Right lobe of liver (tissue), 6 donors: Measurements from ENCODE around the gene PRR36. TPM values are rescaled to one million over a fixed set of nuclear protein-coding genes. Genes with fewer than 3 reads are reported as not detected.

Source experiments
- ATAC-seq, 4 donors: fragments of 200-7000 bp; cut with Tn5 transposase; one replicate each; pipeline ENCODE4 v1.9.1; 2020; ENCODE audit warnings: mild to moderate bottlenecking in 4 of 4, moderate library complexity in 4 of 4
- DNase-seq, 3 donors: peaks; one replicate each; pipeline ENCODE4 v3.0.0-alpha.2; 2020
- H3K27ac ChIP-seq, 3 donors: fragments of 200-600 bp; one replicate each; pipeline ENCODE4 v1.8.0; 2022
- H3K27me3 ChIP-seq, 2 donors: fragments of 200-600 bp; one replicate each; pipeline ENCODE4 v1.8.0; 2022
- H3K36me3 ChIP-seq, 4 donors: fragments of 200-600 bp; sonication (generic) in 1 of 4; one replicate each; pipeline versions ENCODE4 v1.5.1 to v1.8.0; 2017 to 2022; ENCODE audit warnings: control low read depth in 1 of 4
- H3K4me1 ChIP-seq, 4 donors: fragments of 200-600 bp; sonication (generic) in 1 of 4; one replicate each; pipeline versions ENCODE4 v1.5.1 to v1.8.0; 2017 to 2022; ENCODE audit warnings: control low read depth in 1 of 4
- H3K4me3 ChIP-seq, 3 donors: fragments of 200-600 bp; one replicate each; pipeline ENCODE4 v1.8.0; 2022
- H3K9me3 ChIP-seq, 4 donors: fragments of 200-600 bp; sonication (generic) in 1 of 4; one replicate each; pipeline versions ENCODE4 v1.5.1 to v1.8.0; 2017 to 2022; ENCODE audit warnings: control low read depth in 1 of 4
- CTCF ChIP-seq, 4 donors: fragments of 200-600 bp in 3 of 4; fragments of 450-650 bp in 1 of 4; IDR thresholded peaks; one replicate each; pipeline versions ENCODE4 v1.5.1 to v1.8.0; 2016 to 2022; ENCODE audit warnings: antibody characterized with exemption in 4 of 4, mild to moderate bottlenecking in 2 of 4
- POLR2A ChIP-seq: fragments of 450-650 bp; IDR thresholded peaks from one replicate; pipeline ENCODE4 v1.6.1; 2017; ENCODE audit warnings: antibody characterized with exemption, mild to moderate bottlenecking
- WGBS: methylation state at CpG from one replicate; pipeline ENCODE4 v1.1.6; 2018; ENCODE audit warnings: low coverage, low lambda C conversion rate; ENCODE audit not compliant: insufficient coverage; ENCODE audit errors: missing lambda C conversion rate; 5-methylcytosine and 5-hydroxymethylcytosine counted together
- intact Hi-C, 2 donors: fragments of 100-400 bp; cut with DNase I; formaldehyde crosslinking; loops; one replicate each; pipeline versions ENCODE4 v1.11.2 to v1.14.1; 2022
- total RNA-seq, 6 experiments: library from RNA; depleted of rRNA in 2 of 6; stranded (reverse); fragments of >200 nt in 2 of 6; fragmentation: NEBNext Ultra II Directional in 3 of 6; extraction: Animal tissue kit (Norgen Biotek cat#: 25700) in 3 of 6; gene quantifications; one replicate each; pipeline versions ENCODE4 v1.1.0 to v1.2.4, GENCODE V29; 2016 to 2023
- donor health status: DM: no; HTN: yes; CAD: no.
- donor health status: DM: no; HTN: no; CAD: no.
- donor health status: DM: no; HTN: no; CAD: no.
- donor health status: DM: no; HTN: yes; CAD: no.
- donor health status: DM: no; HTN: yes; CAD: no.

PRR36 gene
- total RNA-seq, 6 experiments from 2014 or later = 0.07 to 0.37 (median 0.12) TPM; not detected in 2

DNA sequence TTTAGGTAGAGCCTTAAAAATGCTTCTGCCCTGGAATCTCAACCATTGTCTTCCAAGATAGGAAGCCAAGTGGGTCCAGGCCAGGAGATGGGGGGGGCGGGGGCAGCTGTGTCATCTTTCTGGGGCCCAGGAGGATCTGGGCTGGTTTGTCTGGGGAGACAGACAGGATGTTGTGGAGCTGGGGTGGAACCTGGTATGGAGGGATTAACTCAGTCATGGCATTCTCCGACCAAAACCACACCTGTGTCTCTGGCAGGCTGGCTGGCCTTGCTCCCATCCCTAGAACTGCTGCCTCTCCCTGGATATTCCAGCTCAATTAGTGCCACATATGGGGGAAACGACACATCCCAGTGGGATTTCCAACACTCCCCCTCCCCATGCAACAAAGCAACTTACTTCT lies 26.7 kb upstream of the PRR36 start:
- peaks cover 0 to 31% (median 11%) of the 10 kb centered on the region in 4 donors for H3K4me1 ChIP-seq
- intact Hi-C loops = loop anchor here in 1 of 2 donors (10.0 kb wide), 1 partner anchor 46 kb away; no protein-coding TSS in a partner anchor
- H3K27ac ChIP-seq = no peak overlapping the region
- H3K4me3 ChIP-seq = no peak overlapping the region
- H3K36me3 ChIP-seq = no peaks in the 10 kb centered on the region
- ATAC-seq (no peak), DNase-seq (no peak)
- WGBS = 92% methylated on average over 2 of the region's 3 CpGs
- no peaks in the 10 kb centered on the region for H3K9me3 ChIP-seq
- no peaks in the 10 kb centered on the region for H3K27me3 ChIP-seq
- TF ChIP-seq CTCF (IDR thresholded peaks at IDR 0.05) = no peak
- no peak for TF ChIP-seq POLR2A

DNA sequence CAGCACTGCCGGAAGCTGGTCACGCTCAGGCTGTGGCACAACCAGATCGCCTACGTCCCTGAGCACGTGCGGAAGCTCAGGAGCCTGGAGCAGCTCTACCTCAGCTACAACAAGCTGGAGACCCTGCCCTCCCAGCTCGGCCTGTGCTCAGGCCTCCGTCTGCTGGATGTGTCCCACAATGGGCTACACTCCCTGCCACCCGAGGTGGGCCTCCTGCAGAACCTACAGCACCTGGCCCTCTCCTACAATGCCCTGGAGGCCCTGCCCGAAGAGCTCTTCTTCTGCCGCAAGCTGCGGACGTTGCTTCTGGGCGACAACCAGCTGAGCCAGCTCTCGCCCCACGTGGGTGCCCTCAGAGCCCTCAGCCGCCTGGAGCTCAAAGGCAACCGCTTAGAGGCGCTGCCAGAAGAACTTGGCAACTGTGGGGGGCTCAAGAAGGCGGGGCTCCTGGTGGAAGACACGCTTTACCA lies 26.2 kb upstream of the PRR36 start:
- H3K9me3 ChIP-seq = no peaks in the 10 kb centered on the region
- no peaks in the 10 kb centered on the region for H3K27me3 ChIP-seq
- TF ChIP-seq CTCF (IDR thresholded peaks at IDR 0.05) (no peak), POLR2A (no peak)
- H3K4me3 ChIP-seq = no peak overlapping the region
- ATAC-seq (no peak), DNase-seq (no peak)
- intact Hi-C loops = loop anchor here in 1 of 2 donors (10.0 kb wide), 1 partner anchor 46 kb away; no protein-coding TSS in a partner anchor
- H3K4me1 ChIP-seq = peaks cover 0 to 31% (median 11%) of the 10 kb centered on the region in 4 donors
- no peaks in the 10 kb centered on the region for H3K36me3 ChIP-seq
- WGBS = 100% methylated on average over 2 of the region's 21 CpGs
- H3K27ac ChIP-seq = no peak overlapping the region

DNA sequence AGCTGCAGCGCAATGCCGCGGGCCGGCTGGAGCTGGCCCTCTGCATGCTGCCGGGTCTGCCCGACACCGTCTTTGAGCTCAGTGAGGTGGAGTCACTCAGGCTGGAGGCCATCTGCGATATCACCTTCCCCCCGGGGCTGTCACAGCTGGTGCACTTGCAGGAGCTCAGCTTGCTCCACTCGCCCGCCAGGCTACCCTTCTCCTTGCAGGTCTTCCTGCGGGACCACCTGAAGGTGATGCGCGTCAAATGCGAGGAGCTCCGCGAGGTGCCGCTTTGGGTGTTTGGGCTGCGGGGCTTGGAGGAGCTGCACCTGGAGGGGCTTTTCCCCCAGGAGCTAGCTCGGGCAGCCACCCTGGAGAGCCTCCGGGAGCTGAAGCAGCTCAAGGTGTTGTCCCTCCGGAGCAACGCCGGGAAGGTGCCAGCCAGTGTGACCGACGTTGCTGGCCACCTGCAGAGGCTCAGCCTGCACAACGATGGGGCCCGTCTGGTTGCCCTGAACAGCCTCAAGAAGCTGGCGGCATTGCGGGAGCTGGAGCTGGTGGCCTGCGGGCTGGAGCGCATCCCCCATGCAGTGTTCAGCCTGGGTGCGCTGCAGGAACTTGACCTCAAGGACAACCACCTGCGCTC lies 25.7 kb upstream of the PRR36 start:
- Histone ChIP-seq H3K27me3 (no peaks in the 10 kb centered on the region), H3K36me3 (no peaks in the 10 kb centered on the region), H3K4me1 (peaks cover 0 to 26% (median 11%) of the 10 kb centered on the region in 4 donors), H3K27ac (no peak overlapping the region), H3K9me3 (no peaks in the 10 kb centered on the region), H3K4me3 (no peak overlapping the region)
- TF ChIP-seq POLR2A (no peak), CTCF (IDR thresholded peaks at IDR 0.05) (no peak)
- WGBS = 100% methylated on average over 6 of the region's 34 CpGs
- intact Hi-C loops = loop anchor here in 1 of 2 donors (10.0 kb wide), 1 partner anchor 45 kb away; no protein-coding TSS in a partner anchor
- ATAC-seq = no peak
- no peak for DNase-seq

DNA sequence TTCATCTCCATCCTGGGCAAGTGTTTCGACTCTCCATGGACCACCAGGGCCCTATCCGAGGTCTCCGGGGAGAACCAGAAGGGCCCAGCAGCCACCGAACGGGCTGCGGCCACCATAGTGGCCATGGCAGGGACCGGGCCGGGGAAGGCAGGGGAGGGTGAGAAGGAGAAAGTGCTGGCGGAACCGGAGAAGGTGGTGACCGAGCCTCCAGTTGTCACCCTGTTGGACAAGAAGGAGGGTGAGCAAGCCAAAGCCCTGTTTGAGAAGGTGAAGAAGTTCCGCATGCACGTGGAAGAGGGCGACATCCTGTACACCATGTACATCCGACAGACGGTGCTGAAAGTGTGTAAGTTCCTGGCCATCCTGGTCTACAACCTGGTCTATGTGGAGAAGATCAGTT lies 24.8 kb upstream of the PRR36 start:
- DNase-seq (no peak), ATAC-seq (no peak)
- Histone ChIP-seq H3K36me3 (no peaks in the 10 kb centered on the region), H3K27me3 (no peaks in the 10 kb centered on the region), H3K27ac (no peak overlapping the region), H3K9me3 (no peaks in the 10 kb centered on the region), H3K4me3 (no peak overlapping the region), H3K4me1 (peaks cover 0 to 21% (median 11%) of the 10 kb centered on the region in 4 donors)
- TF ChIP-seq CTCF (IDR thresholded peaks at IDR 0.05) = no peak
- TF ChIP-seq POLR2A = no peak
- intact Hi-C loops = no loop called here
- 95% methylated on average over 16 of the region's 16 CpGs for WGBS
